ENCODE results near the gene STX10.

STX10 gene

DNA sequence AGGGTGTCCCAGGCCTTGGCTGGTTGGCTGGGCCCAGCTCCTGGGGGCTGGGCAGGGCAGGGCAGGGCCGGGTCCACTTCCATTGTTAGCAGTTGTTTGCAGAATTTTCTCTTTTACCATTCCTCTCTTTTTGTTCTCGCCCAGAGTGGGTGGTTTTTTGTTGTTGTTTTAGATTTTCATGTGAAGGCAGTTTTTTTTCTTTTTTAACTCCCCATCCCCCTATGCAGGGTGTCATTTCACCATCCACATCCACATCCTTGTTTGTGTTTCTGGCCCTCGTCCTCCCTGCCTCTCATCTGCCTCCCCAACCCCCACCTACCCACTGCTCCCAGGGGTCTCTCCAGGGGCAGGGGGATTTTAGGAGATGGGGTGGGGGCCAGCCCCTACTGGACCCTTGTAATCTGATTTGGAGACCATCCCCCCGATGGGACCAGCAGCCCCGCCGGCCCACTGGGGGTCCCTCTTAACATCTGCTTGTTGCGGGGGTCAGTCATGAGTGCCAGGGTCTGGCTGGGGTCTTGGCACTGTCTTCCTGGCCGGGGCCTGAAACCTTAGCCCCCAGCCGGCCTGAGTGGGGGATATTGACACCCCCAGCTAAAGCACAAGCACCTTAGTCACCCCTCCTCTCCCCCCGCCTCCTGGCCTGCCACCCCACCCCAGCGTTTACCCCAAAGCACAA lies 10.4 kb downstream of the STX10 start:
- no peak for DNase-seq (ENCODE audit: low read depth in 2 of 2)

DNA sequence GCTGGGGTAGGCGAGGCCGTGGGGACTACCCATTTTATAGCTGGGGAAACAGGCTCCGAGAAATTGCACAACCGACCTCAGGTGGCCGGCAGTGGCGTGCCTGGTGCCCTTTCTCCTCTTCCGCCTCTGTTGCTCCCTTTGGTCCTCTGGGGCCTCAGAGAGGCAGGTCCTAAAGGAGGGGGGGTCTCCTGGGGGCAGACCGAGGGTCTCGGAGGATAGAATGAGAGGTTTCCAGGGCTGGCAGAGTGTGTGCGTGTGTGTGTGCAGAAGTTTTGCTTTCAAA lies 11.3 kb downstream of the STX10 start:
- DNase-seq (ENCODE audit: low read depth in 2 of 2): no peak

DNA sequence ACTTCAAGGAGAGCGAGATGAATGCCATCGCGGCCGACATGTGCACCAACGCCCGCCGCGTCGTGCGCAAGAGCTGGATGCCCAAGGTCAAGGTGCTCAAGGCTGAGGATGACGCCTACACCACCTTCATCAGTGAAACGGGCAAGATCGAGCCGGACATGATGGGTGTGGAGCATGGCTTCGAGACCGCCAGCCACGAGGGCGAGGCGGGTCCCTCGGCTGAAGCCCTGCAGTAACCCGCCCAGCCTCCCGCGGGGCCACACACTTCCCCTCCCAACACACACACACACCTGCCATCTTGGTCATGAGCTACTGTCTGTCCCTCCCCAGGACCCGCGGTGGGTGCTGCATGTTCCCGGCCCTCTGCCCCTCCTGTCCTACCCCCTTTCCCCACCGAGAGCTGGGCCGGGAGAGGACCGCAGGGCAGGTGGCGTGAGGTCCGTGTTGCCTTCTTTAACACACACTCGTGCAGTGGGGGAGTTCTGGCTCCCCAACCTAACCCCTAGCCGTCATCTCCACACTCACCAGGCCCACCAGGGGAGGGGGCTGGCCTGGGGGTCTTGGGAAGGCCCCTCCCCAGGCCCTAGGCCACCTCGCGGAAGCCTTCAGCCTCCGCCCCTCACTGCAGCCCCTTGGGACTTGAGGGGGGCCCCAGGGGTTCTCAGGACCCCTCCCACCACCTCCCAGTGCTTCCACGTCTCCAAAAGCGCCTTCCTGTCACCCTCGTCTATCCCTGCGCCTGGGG lies 11.8 kb downstream of the STX10 start:
- DNase-seq (ENCODE audit: low read depth in 2 of 2): no peak

DNA sequence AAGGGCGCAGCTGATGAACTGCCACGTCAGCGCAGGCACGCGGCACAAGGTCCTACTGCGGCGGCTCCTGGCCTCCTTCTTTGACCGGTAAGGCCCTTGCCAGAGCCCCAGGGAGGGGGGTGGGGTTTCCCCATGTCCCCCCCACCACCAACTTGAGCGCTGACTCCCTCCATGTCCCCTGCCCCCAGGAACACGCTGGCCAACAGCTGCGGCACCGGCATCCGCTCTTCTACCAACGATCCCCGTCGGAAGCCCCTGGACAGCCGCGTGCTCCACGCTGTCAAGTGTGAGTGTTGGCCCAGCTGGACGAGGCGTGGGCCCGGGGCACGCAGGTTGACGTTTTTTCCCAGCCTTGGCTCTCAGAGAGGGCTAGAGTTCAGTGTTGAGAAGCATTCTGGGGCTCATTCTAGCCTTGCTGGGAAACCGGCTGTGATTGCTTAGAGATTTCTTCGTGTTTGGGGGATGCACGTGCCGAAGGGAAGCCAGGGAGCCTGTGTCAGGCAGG lies 12.8 kb downstream of the STX10 start:
- DNase-seq (ENCODE audit: low read depth in 2 of 2): no peak

DNA sequence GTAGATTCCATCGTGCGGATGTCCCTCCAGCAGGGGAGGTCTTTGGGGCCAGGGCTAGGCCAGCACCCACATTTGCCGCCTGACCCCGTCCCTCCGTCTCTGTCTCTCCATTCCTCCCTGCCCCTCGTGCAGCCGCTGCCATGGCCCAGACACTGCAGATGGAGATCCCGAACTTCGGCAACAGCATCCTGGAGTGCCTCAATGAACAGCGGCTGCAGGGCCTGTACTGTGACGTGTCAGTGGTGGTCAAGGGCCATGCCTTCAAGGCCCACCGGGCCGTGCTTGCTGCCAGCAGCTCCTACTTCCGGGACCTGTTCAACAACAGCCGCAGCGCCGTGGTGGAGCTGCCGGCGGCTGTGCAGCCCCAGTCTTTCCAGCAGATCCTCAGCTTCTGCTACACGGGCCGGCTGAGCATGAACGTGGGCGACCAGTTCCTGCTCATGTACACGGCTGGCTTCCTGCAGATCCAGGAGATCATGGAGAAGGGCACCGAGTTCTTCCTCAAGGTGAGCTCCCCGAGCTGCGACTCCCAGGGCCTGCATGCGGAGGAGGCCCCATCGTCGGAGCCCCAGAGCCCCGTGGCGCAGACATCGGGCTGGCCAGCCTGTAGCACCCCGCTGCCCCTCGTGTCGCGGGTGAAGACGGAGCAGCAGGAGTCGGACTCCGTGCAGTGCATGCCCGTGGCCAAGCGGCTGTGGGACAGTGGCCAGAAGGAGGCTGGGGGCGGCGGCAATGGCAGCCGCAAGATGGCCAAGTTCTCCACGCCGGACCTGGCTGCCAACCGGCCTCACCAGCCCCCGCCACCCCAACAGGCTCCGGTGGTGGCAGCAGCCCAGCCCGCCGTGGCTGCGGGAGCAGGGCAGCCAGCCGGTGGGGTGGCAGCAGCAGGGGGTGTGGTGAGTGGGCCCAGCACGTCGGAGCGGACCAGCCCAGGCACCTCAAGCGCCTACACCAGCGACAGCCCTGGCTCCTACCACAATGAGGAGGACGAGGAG lies 14.8 kb downstream of the STX10 start:
- no peak for DNase-seq (ENCODE audit: low read depth in 2 of 2)

DNA sequence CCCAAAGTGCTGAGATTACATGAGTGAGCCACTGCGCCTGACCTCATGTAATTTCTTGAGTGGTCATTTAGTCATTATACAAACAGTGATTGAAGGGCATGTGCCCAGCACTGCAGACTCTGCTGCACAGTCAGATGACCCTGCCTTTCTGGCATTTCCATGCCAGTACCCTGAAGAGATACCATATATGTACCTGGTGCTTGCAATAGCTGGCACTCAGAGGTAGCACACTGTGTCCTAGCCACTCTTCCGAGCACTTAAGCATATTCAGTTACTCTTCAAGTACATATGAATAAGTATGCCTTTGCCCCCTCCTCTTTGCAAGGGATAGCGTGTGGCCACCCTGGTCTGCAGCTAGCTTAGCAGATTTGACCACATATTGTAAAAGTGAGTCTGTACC lies 15.5 kb downstream of the STX10 start:
- no peak for DNase-seq (ENCODE audit: low read depth in 2 of 2)

DNA sequence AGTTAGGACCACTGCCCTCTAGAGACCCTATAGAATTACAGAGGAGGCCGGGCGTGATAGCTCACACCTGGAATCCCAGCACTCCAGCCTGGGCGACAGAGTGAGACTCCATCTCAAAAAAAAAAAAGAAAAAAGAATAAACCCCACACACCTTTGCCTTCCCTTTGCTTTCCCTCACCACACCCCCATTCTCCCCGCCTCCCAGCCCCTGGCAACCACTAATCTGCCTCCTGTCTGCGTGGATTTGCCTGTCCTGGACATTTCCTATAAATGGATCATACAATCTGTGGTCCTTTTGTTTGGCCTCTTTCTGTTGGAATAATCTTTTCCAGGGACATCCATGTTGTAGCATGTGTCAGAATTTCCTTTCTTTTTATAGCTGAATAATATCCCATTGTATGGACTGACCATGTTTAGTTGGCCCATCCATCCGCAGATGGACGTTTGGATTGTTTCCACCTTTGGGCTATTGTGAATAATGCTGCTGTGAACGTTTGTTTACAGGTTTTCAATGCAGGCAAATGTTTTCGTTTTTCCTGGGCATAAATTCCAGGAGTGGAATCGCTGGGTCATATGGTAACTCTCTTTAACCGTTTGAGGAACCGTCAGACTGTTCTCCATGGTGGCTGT lies 16.8 kb downstream of the STX10 start:
- DNase-seq (ENCODE audit: low read depth in 2 of 2): no peak

DNA sequence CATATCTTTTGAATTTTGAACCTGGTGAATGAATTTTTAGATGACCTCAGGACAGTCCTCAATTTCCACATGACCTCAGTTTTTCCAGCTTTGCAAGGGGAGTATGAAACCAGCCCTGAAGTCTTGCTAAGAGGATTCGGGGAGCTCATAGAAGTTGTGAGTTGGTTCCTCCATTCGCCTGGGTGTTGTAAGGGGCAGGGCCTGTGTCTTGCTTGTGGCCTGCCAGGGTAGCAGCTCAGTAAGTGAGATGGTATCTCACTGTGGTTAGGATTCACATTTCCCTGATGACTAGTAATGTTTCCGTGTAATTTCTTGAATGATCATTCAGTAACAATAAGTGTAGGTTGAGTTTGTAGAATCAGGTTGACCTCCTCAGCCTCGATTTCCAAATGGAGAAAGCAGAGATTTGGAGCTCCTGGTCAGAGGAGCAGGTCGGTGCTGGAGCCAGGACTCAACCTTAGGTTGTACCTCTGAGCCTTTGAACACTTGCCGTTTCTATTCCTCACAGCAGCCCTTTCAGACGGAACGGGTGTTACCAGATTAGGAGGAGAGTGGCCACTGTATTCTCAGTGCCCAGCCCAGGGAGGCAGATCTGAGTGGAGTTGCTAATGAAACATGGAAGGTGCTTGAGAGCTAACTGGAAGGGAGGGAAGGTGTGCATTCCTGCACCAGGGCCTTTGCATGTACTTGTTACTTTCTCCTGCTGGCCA lies 17.5 kb downstream of the STX10 start:
- peak in 1 of 2 donors; percentile 48 for DNase-seq (ENCODE audit: low read depth in 2 of 2)

DNA sequence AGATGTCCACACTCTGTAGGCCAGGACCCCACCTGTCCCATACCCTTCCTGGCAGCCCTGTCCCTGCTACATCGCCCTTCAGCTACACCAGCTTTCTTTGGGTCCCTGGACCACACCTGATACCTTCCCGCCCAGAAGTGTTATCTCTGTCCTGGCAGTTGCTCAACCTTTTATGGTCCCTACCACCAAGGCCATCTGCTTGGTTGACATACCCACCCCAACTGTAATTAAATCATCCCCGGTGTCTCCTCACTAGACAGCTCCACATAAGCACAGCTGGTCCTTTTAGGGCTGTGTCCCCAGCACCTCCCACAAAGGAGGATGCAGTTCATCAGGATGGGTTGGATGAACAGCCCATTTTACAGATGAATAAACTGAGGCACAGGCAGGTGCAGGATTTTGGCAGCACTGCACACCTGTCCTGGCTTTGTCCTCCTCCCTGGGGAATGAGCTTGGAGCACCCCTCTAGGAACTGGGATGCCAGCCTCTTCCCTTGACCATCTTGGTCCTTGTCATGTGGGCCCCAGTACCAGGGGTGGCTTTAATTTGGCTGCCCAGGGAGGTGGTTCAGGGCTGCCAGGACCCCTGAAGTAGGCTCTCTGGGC lies 19.2 kb downstream of the STX10 start:
- DNase-seq (ENCODE audit: low read depth in 2 of 2): no peak

DNA sequence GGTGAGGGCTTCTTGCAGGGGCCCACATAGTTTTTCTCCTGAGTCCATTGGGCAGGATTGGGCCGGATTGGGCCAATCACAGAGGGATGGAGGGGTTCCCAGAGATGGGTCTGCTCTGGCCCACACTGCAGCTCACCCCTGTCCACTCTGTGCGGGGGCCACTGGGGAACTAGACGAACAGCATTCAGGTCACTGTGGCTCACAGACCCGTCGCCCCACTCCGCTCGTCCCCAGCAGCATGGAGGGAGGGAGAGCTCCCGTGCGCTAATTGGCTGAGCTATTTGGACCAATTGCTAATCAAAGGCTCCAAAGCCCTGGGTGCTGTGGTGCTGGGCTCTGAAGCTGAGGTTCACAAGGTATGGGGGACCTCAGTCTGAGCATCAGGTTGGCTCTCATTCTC lies 20.8 kb downstream of the STX10 start:
- DNase-seq (ENCODE audit: low read depth in 2 of 2): no peak

DNA sequence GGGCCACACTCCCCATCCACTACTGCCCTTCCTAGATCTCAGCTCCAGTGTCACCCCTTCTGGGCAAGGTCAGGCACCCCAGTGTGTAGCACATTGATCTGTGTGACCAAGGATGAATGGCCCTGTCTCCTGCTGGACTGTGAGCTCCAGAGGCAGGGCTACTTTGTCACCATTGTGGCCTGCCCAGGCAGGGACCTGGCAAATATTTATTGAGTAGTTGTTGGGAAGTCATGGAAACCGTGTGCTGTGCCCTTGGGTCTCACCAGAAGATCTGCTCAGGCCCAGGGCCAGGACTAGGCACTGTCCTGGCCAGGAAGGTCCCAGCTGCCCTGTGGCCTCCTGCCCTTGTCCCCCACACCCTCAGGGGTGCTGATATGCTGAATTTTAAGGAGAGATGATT lies 21.6 kb downstream of the STX10 start:
- no peak for DNase-seq (ENCODE audit: low read depth in 2 of 2)

DNA sequence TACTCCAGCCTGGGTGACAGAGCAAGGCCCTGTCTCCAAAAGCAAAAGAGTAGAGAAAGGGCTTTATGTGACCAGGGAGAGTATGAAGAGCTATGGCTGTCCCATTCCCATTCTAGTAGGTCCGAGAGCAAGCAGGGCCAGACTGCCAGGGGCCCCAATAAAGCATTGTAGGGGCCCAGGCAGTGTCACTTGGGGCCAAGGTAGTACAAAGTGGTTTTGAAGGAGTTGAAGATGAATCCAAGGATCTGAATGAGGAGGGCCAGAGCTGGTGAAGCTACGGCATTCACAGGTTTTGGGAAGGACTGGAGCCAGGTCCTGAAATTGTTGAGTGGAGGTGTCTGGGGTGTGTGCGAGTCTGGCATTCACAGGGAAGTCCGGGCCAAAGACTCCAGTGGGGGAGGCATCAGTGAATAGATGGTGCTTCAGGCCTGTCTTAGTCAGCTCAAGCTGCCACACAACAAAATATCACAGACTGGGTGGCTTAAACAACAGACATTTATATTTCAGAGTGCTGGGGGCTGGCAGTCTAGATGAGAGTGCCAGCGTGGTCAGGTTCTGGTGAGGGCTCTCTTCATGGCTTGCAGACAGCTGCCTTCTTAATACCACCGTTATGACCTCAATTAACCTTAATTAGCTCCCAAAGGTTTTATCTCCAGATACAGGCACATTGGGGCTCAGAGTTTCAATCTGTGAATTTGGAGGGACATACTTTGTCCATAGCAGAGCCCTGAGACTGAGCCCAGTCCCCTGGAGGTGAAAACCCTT lies 22.2 kb downstream of the STX10 start:
- DNase-seq (ENCODE audit: low read depth in 2 of 2): no peak

DNA sequence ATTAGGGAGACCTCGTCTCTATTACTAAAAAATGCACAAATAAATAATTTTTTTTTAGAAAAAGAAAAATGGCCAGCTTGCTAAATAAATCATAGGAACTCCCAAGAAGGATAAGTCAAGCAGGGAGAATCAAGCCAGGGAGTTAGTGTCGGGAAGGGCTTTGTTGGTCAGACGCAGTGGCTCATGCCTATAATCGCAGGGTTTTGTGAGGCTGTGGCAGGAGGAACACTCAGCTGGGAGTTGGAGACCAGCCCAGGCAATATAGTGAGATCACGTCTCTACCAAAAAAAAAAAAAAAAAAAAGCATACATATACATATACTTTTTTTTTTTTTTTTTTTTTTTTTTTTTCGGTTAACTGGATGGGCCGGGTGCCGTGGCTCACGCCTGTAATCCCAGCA lies 23.1 kb downstream of the STX10 start:
- DNase-seq (ENCODE audit: low read depth in 2 of 2): no peak

DNA sequence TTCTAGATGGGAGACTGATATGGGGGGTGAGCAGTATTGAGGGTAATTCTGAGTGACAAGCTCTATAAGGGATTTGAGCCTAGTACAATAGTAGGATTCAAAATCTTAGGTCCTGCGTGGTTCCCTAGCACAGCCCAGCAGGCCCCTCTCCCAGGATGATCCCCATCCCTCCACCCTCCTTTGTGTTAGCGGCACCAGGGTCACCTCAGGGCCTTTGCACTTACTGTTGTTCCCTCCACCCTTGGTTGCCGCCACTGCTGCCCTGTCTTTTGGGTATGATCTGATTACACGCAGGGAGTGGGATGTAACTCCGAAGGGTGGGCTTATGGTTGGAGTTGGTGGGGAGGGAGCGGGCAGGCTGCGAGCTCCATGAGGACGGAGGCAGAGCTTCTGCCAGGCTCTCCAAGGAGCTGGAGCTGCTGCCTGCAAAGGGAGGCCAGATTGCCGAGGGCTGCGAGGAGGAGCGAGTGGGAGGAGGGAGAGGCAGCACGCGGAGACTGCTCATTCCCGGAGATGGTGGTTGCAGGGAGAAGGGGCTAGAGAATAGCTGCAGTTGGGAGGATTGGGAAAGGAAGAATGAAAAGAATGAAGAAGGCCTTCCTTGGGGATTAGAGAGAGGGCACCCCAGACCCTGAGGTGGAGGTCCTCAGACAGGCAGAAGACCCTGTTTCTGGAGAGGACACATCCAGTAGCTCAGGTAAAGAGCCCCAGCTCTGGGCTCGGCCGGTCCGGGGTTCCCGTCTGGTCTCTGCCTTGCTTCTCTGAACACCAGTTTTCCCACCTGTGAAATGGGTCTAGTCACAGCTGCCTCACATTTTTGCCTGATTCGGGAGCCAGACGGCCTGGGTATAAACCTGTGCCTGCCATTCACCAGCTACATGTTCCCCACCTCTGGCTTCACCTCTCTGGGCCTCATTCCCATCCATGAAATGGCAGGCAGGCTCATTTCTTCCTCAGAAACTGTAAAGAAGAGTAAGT lies 26.9 kb downstream of the STX10 start:
- DNase-seq (ENCODE audit: low read depth in 2 of 2): no peak

DNA sequence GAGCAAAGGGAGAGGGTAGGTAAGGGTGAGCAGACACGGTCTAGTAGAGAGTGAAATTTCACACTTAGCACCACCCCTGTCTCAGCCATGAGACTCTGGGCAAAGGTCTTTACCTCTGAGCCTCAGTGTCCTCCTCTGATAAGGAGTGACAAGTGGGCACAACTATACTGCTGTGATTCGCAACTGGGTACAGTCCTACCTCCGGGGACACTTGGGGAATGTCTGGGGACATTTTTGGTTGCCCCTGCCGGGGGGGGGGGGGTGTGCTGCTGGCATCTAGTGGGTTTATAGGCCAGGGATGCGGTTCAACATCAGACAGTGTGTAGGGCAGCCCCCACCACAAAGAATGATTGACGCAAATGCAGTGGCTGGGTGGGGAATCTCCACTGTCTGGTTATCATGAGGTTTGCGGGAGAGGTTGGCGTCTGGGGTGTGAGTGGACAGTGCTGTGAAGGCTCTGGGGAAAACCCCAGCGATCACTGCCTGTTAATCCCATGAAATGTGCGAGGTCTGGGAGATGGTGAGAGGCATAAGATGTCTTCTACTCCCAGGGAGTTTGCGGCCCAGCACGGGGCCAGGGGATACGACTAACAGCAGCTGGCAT lies 27.8 kb downstream of the STX10 start:
- no peak for DNase-seq (ENCODE audit: low read depth in 2 of 2)

DNA sequence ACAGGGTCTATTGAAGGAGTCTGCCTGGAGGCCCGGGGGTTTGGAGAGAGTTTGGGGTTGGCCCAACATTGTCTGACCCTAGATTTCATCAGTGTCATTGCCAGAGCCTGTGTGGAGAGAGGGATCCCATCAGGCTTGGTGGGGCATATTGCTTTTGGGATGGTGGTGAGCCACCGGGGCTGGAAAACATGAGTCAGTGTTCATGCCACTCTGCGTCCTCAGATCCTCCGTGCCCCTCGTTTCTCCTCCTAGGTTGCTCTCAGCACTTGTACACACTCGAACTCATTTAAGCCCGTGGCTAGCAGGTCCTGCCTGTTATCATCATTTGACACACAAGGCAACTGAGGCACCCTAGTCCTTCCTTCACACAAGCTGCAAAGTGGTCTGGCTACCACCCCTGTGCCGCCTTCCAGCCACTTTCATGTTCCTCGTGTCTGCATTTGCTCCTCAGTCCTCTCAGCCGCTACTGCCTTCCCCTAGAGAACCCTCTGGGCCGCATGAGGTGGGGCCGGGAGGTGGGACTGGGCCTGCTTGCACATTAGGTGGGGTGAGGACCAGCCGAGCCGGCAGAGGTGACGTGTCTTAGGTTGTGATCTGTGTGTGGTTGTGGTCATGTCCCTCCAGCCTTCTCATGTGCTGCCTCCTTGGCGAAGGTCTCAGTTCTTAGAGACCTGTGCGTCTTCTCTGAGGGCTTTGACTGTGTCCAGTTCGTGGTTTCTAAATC lies 28.5 kb downstream of the STX10 start:
- no peak for DNase-seq (ENCODE audit: low read depth in 2 of 2)

DNA sequence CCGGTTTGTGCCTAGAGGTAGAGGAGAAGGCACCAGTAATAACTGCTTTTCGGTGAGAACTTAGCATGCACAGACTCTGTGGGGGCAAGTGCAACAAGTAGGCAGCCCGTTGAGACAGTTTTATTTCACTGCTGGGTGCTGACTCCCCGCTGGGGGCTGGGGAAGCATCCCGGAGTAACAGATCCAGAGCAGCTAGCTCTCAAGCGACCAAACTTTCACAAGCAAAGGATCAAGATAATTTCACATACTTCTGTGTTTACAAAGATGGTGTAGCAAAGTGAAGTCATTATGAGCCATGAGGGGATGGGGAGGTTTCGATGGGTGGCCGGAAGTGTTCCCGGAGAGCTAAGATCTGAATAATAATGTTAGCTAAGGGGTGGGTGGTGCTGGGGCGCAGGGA lies 29.4 kb downstream of the STX10 start:
- no peak for DNase-seq (ENCODE audit: low read depth in 2 of 2)

DNA sequence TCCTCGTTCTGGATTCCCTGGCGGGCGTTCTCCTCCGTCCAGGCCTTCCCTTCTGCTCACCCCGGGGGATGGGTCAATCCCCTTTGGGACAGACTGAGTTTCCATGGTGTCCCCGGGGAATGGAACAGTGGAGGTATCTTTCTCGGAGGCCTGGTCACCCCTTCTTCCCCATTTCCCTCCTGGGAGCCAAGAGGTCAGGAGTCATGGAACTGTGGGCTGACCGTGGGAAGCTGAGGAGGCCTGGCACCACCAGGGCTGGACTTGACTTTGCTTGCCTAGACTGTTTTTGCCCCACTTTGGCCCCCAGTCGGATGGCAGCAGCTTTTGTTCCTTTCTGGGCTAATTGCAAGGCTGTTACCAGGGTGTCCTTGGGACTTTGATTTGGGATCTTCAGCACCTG lies 30.1 kb downstream of the STX10 start:
- DNase-seq (ENCODE audit: low read depth in 2 of 2): no peak

Data from activated CD4-positive, alpha-beta T cell treated with anti-CD3 and anti-CD28 coated beads for 24 hours (primary cell).